G401 (cell line): ENCODE data around the gene SMYD5. TPM values are rescaled to one million over a fixed set of nuclear protein-coding genes. Genes with fewer than 3 reads are reported as not detected.
"Not testable (repeated sequence)": the region's sequence is repeated elsewhere in the genome, so short reads cannot be mapped to it uniquely, and the experiment has no call there.

Experiments used
- DNase-seq: peaks from one replicate; pipeline ENCODE4 v3.0.0-alpha.2; 2015; ENCODE audit warnings: low spot score
- in situ Hi-C: cut with HindIII; loops from 2 replicates; pipeline ENCODE4 v1.10.0; 2016; ENCODE audit warnings: low sequenced_read_pairs, mixed read lengths
- total RNA-seq: library from RNA; depleted of rRNA; stranded (reverse); fragments of >200 nt; shearing (Covaris generic); gene quantifications from 2 replicates; pipeline ENCODE4 v1.2.3, GENCODE V29; 2014

SMYD5 gene
- total RNA-seq, 1 experiment from 2014 or later, result 40.0 TPM

DNA sequence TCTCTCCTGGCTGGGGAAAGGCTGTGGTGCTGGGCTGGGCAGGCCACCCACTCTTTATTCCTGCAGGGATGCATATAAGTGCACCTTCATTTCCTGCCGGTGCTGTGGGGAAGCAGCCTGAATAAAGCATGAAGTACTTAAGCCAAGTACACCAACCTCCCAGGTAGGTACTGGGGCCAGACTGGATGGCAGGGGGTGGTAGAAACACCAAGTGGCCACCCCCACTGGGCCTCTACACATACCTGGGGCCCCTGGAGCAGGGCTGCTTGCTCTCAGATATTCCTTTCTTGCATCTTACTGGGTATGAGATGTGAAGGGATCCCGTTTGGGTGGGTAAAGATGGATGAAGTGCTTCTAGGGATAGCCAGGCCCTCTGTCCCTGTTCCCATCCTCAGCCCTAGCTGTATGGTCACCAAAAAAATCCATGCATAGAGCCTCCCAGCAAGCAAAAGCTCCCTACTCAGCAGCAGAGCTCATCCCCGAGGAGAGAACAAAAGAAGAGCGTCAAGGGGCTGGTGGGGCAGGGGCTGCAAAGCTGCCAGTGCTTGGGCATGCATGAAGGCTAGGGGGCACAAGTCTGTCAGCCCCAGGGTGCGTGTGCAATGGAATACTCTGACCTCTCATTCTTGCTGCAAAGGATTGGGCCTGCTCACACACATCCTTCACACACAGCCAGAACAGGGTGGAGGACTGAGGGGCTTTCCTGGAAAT is 42.0 kb downstream of the SMYD5 start:
- DNase-seq, result no peak
- in situ Hi-C loops, result no loop called here

DNA sequence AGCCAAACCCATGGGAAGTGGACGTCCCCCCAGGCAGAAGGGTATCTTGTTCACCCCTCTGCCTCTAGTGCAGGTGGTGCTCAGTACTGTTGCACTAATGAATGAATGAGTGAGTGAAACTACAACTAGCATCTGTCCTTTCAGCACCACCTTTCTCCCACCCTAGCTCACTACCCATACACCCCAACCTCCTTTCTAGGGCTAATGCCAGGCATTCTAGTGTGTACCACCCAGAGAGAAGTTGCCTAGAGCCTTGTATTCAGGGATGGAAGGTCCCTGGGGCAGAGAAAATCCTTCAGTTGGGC is 42.5 kb downstream of the SMYD5 start:
- in situ Hi-C loops, result no loop called here
- no peak for DNase-seq

DNA sequence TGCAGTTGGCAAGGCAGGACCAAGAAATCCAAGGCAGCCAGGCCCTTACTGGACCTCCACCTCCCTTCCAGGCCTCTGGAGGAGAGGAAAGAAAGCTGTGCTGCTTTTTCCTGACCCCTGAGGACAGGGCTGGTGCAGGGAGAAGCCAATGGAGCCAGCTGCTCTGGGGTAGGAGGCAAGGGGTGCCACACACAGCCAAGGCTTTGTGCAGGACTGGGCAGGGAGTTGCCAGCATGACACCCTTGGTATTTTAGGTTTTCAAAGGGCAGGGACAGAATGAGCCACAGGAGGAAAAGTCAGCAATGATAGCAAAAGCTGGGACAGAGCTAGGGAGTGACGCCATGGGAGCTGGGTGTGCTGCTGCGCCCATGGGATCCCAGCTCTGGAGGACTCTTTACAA is 43.0 kb downstream of the SMYD5 start:
- in situ Hi-C loops, result no loop called here
- no peak for DNase-seq

DNA sequence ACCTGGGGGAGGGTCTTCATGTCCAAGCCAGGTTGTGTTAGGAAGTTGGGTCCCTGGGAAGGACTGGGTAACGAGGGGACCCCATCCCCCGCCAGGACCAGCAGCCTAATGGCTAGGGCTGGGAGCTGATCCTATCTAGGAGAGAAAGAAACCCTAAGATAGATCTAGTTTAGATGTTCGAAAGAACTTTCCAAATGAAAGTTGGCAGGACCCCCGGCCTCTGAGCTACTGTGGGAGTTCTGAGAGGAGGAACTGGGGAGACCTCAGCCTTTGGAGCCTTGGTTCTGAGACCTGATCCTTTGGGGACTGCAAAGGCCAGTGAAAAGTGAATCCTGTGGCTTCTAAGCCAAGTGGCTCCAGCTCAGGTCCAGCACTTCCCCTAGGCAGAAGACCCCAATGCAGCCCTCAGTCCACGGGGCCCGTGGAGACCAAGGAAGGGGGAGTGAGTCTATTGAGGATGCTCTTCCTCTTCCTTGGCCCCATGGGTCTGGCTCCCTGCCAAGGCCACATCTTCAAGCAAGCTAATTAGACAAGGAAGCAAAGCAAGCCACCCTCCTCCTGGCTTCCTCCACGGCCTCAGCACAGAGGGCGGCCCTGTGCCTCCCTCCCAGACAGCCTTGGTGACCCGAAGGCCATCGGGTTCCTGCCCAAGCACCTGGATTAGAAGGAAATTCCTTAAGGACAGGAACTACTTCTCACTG is 43.5 kb downstream of the SMYD5 start:
- DNase-seq, result no peak
- in situ Hi-C loops, result no loop called here

DNA sequence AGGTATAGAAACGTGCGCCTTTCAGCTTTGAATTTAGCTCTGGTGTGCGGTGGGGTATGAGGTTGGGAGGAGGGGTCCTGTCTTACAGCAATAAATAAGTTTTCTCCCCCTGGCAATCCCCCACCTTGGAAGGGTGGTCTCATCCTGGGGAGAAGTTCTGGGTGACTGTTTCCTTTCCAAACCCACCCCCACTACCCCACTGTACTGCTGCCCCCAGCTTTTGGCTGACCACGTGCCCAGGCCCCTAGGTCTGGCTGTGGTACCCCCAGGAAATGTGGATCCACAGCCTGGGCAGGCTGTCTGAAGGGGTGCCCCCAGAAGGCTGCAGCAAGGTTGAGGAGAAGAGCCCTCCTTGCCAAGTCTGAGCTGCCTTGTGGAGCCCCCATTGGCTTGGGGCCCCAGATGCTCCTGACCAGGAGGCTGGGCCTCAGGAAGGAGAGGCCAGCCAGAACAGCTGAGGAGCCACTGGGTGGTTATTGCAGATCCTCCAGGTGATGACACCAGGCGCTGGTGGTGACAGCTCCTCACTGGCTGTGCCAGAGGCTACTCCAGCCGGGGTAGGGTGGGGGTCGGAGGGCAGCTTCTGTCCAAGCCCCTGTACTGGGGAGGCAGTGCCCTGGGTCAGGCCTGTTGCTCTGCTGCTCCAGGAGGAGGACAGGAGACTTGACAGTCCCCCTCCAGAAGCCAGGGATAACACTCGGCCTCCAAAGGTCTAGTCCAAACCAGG is 44.3 kb downstream of the SMYD5 start:
- in situ Hi-C loops, result no loop called here

DNA sequence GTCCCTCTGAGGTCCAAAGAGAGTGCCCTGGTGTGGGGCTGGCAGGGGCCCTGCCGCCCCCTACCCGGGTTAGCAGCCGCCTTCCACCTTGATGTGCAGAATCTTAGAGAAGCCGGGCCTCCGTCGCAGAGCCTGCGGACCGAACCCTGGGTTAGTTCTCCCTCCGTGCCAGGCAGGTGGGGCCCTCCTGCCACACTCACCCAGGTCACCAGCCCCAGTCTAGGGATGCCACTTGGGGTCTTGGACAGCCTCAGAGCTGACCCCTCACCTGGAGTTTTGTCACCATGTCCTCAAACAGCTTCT is 44.8 kb downstream of the SMYD5 start:
- in situ Hi-C loops, result no loop called here
- DNase-seq, result no peak

More for the DNA sequence above, 44.3 kb downstream of the SMYD5 start:
- DNase-seq, result no peak

DNA sequence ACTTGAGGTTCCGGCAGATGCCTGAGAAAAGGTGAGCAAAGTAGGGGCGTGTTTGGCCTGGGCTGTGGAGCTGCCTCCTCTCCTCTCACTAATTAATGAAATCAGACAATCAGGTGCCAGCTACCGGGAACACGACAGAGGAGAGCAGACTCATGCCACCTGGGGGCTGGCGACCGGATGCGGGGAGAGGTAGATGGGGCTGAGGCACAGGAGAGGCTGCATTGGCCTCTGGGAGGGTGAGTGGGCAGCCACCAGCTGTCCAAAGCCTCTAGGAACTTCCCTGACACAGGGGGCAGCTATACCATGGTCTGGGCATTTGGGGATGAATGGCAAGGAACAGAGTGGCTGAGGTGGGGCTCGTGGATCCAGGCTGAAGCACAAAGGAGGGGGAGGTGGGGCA is 45.2 kb downstream of the SMYD5 start:
- in situ Hi-C loops, result no loop called here
- no peak for DNase-seq

DNA sequence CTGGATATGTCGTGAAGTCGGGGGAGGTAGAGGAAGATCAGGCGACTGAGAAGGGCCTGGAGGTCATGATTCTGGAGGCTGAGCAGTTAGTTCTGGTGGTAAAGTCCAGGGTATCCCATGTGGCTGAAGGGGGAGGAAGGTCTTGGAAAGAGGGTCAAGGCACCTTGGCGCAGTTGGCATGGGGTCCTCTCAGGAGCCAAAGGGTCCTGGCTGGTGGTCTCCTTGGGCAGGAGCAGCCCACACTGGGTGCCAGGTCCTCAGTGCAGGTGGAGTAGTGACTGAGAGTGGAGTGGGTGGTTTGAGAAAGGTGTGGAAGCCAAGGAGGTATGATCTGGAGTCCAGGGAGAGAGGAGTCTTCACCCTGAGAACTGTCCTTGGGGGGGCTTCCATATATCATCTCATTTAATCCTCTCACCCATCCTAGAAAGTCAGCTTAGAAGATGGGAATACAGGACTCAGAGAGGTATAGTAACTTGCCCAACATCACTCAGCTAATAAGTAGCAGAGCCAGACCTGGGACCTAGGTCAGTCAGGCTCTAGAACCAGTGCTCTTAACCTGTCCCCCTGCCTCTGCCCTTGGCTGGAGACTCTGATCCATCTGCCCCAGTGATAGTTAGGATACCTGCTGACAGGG is 45.8 kb downstream of the SMYD5 start:
- in situ Hi-C loops, result no loop called here
- DNase-seq, result no peak

DNA sequence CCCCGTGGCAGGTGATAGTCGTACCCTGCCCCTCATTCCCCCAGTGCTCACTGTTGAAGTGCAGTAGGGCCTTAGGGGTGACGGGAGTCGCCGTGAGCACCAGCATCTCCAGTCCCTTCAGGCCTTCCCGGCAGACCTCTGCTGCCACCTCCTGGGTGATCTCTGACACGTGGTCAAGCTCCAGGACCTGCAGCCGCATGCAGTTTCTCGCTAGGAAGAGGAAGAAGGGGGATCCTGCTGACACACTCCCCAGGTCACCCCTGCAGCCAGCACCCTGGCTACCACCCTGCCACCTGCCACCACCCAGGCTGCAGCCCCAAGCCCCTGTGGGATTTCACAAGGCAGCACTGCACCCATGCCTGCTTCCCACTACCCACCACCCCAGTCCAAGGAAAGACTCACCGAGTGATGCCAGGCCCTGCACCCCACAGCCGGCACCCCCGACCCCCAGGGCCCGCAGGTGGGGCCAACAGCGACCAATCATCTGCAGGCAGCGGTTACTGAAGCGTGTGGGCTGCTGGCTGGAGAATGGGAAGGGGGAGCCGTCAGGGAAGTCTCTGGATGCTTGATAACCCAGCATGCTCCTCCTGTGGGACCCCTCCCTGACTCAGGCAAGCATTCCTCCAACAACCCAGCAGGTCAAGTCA is 46.4 kb downstream of the SMYD5 start:
- in situ Hi-C loops, result no loop called here
- peak; percentile 81 for DNase-seq

DNA sequence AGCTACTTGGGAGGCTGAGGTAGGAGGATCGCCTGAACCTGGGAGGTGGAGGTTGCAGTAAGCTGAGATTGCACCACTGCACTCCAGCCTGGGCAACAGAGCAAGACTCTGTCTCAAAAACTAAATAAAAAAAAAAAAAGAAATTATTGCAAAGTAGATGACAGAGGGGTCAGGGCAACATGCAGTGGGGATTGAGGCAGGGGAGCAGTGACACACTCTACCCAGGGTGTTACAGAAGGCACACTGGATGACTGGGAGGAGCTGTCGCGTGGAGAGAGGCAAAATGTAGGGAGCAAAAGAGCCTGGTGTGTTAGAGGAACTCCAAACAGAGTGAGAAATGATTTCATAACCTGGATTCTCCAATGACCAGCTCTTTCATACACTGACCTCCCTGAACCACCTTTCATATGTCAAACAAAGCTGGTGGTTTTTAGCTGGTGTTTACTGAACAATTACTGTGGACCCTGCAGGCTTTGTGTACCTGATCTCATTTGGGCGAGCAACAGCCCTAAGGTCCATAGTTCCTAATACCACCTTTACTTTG is 48.1 kb downstream of the SMYD5 start:
- DNase-seq, result no peak
- in situ Hi-C loops, result no loop called here

DNA sequence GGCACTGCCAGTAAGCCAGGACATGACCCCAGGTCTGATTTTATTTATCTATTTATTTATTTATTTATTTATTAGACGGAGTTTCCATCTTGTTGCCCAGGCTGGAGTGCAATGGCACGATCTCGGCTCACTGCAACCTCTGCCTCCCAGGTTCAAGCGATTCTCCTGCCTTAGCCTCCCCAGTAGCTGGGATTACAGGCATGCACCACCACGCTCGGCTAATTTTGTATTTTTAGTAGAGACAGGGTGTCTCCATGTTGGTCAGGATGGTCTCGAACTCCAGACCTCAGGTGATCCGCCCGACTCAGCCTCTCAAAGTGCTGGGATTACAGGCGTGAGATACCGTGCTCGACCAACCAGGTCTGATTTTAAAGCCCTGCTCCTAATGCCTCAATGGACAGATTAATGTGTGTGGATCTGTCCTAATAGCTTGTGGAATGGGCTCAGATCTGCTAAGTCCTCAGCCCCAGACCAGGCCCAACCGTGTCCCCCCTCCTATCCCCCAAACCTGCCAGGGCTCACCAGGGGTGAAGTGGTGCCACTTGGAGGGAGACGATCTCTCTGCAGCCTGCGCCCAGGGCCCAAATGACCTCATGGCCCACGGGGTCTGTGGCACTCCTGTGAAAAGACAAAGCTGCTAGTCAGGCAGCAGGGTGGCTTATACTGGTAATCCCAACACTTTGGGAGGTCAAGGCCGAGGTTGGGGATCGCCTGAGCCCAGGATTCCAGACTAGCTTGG is 48.8 kb downstream of the SMYD5 start:
- in situ Hi-C loops, DNase-seq: not testable (repeated sequence)

DNA sequence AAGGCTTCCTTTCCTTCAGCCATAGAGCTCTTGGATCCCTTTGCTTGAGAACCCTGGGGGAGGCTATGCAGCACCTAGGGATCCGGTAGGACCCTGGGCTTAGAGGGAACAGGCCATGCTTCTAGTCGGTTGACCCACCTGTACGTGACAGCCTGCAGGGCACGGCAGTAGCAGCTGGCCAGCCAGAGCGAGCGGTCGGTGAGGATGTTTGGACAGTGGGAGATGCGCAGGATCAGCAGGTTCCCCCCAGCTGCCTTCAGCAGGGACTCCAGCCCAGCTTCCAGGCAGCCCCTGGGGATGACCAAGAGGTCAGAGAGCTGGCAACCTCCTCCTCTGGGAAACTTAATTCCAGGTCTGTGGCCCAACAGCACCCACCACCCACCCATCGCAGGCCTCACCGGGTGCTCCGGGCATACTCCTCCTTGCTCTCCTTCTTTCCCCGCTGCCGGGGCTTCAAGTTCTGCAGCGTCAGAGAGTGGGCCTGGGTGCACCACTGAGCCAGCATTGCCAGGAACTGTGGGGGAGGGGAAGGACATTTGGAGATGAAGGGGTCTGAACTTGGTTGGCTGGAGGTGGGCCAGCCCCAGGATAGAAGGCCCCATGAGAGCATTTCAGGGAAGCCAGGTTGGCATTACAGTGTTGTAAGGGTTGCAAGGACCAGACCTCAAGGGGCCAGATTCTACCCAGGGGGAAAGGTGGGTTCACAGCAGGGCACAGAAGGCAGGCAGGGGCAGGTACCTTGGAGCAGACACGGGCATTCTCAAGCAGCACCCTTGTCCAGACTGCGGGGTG is 49.7 kb downstream of the SMYD5 start:
- in situ Hi-C loops, result no loop called here

DNA sequence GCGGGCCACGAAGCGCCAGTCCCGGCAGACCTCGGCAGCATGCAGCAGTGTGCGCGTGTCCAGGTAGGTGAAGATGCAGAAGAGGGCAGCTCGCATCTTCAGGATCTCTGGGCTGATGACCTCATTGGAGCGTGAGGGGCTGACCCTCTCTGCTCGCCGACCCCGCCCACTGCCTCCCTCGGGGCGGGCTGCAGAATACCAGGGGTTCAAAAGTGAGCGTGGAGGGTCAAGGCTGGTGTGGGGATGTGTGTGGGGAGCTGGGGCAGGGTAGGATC is 50.2 kb downstream of the SMYD5 start:
- DNase-seq, result no peak
- in situ Hi-C loops, result no loop called here

More for the DNA sequence above, 49.7 kb downstream of the SMYD5 start:
- DNase-seq, result no peak

DNA sequence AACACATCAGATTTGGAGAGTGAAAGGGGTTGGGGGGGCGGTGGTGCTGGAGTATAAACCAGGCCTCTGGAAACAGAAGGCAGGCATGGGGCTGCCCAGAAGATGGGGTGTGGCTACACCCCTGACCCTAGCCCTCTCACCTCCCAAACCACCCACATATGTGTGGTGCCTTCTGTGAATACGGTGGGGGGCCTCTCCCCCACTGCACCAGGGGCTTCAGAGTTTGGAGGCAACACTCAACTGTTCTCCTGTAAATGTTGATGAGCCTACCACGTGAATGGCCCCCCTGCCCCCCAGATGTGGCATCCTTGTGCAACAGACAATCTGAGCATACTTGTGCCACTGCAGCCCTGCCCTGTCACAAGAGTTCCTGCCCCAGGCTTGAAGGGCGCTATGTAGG is 50.7 kb downstream of the SMYD5 start:
- in situ Hi-C loops, result no loop called here
- DNase-seq, result no peak

DNA sequence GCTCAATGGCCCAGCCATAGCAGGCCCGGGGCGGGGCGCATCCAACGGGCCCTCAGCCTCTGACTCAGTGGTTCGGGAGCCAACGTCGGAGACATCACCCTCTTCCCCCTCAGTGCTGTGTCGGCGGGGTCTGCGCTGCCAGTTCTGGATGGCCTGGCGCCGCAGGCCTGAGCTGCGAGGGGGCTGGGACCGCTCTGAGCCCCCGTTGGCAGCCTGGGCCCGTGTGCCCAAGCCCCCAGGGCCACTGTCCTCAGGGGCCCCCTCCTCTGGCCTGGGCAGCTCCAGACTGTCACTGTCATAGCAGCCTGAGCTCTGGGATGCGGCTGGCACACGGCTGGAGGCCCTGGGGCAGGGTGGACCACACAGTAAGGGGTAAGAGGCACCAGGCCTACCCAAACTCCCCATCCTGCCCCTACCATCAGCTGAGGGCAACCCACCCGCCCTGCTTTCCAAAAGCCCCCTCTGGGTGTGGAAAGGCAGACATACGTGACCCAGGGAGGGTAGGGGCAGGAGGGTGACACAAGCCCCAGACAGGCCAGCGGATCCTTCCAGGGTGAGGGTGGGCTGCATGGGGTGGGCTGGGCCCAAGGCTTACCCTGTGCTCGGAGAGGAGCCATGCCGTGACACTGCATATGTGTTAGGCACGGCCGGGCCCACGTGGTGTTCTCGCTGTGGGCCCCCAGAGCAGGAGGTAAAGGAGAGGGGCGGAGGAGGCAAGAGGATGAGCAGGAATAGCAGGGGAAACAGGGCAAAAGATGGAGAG is 51.4 kb downstream of the SMYD5 start:
- in situ Hi-C loops, result no loop called here
- no peak for DNase-seq

DNA sequence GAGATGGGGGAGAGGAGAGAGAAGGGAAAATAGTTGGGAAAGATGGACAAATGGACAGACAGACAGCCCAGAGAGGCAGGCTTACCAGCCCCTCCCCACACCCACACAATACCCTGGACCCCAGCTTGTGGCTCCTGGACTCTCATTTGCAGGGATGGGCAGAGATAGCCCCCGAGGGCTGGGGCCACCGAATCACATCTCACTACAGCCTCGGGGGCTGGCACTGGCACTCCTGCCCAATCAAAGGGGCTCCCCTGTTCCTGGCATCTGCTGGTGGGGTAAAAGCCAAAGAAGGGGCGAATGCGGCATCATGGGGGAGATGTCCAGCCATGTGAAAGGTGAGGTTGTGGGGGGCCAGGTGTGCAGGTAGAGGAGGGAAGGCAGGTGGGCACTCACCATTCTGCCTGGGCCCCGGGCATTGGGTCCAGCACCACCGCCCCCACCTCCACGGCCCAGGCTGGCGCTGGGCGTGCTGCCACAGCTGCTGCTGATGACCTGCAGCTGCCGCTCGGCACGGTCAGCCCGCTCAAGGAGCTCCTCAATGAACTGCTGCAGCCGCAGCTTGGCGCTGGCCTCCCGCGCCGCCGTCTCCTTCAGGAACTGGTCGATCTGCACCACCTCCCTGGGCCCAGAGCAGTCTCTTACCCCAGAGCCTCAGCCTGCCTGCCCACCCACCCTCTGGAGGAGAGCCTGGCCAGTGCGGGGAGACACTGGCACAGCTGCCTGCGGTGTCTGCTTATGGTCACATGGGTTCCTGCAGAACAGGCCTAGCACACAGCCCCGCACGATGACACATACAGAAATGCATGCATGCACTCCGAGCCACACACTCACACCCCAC is 52.2 kb downstream of the SMYD5 start:
- DNase-seq, result peak; percentile 37
- in situ Hi-C loops, result no loop called here

DNA sequence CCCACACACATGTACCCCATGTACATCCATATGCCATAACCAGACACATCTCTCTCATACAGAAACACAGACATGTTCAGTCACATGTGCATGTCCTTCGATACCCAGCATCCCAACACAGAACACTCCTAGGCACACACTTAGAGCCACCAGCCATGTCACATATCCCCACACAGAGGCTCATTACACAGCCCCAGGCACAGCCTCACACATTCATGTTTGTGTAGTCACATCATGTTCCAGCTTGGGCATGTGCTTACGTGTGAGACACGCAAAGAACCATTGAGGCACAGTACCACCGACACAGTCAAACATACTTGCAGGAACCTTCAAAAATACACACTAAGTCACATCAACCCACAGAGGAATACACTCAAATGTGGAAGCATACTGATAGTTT is 53.0 kb downstream of the SMYD5 start:
- no peak for DNase-seq
- in situ Hi-C loops, result no loop called here
